NCI-H526 (cell line): ENCODE data around the gene CCNB1.
"Not testable (repeated sequence)": the region's sequence is repeated elsewhere in the genome, so short reads cannot be mapped to it uniquely, and the experiment has no call there.

Experiments
- DNase-seq, 2 experiments: peaks; one replicate each; lab custom pipeline; 2025; lab: John Stamatoyannopoulos, UW

CCNB1 gene

GRCh38 chr5:69184621-69185020 lies 17.7 kb downstream of the CCNB1 start:
- DNase-seq = no peak

GRCh38 chr5:69187342-69187741 lies 20.4 kb downstream of the CCNB1 start:
- no peak for DNase-seq

- no peak for DNase-seq
These were observed 21.8 kb downstream of the CCNB1 start for GRCh38 chr5:69188811-69189161.

- peak; percentile 73 to 82 for DNase-seq
These were observed 22.5 kb downstream of the CCNB1 start, which contains the start of gene CENPH for GRCh38 chr5:69189162-69190086. Gene CENPH, plus strand, starts transcription at chr5:69189583. Its CDS starts 52 bp downstream, at chr5:69189635.

- no peak for DNase-seq
These were observed 35.5 kb downstream of the CCNB1 start for GRCh38 chr5:69202497-69202896.

- DNase-seq = no peak
These were observed 39.7 kb downstream of the CCNB1 start for GRCh38 chr5:69206528-69207190.

GRCh38 chr5:69209602-69210001 lies 42.7 kb downstream of the CCNB1 start:
- no peak for DNase-seq

GRCh38 chr5:69211200-69211599 lies 44.2 kb downstream of the CCNB1 start:
- no peak for DNase-seq

- DNase-seq = no peak
These were observed 45.1 kb downstream of the CCNB1 start for GRCh38 chr5:69212022-69212421.

- DNase-seq = no peak
These were observed 46.7 kb downstream of the CCNB1 start for GRCh38 chr5:69213513-69214215.

- no peak for DNase-seq
These were observed 50.2 kb downstream of the CCNB1 start for GRCh38 chr5:69217151-69217511.

- peak; percentile 72 to 94 for DNase-seq
These were observed 50.9 kb downstream of the CCNB1 start for GRCh38 chr5:69217548-69218526.

GRCh38 chr5:69219939-69220338 lies 53.0 kb downstream of the CCNB1 start:
- no peak for DNase-seq

GRCh38 chr5:69220371-69220770 lies 53.4 kb downstream of the CCNB1 start:
- DNase-seq = not testable (repeated sequence)

GRCh38 chr5:69220833-69221232 lies 53.9 kb downstream of the CCNB1 start:
- not testable (repeated sequence) for DNase-seq

GRCh38 chr5:69224520-69224919 lies 57.6 kb downstream of the CCNB1 start:
- no peak for DNase-seq

GRCh38 chr5:69225860-69226259 lies 58.9 kb downstream of the CCNB1 start:
- DNase-seq = no peak
